ENCODE measurements around the gene PRKN. TPM values are rescaled to one million over a fixed set of nuclear protein-coding genes. Genes with fewer than 3 reads are reported as not detected.

The PRKN gene
- total RNA-seq, 4 donors from 2014 or later, result 5.2 to 121 (median 6.9) TPM

GRCh38 chr6:162730502-162730901 is 2.9 kb upstream of the PRKN start:
- Histone ChIP-seq H3K4me1 (no peaks in the 10 kb centered on the region), H3K27me3 (no peaks in the 10 kb centered on the region), H3K27ac (no peak overlapping the region), H3K4me3 (replicated peaks in 1 of 3) (no peak overlapping the region), H3K9me3 (no peaks in the 10 kb centered on the region), H3K36me3 (no peaks in the 10 kb centered on the region)
- intact Hi-C loops (cut with DNase I), result no loop called here
- no peak for DNase-seq
- 97 to 100% methylated on average over 1 of the region's 1 CpG for WGBS, 2 donors
- TF ChIP-seq POLR2A (IDR thresholded peaks at IDR 0.05) (no peak), CTCF (IDR thresholded peaks at IDR 0.05) (no peak)

- 90 to 97% methylated on average over 1 of the region's 1 CpG for WGBS, 2 donors
- intact Hi-C loops (cut with DNase I), result no loop called here
- TF ChIP-seq CTCF (IDR thresholded peaks at IDR 0.05) (no peak), POLR2A (IDR thresholded peaks at IDR 0.05) (no peak)
- DNase-seq, result no peak
- Histone ChIP-seq H3K9me3 (no peaks in the 10 kb centered on the region), H3K4me3 (replicated peaks in 1 of 3) (no peak overlapping the region), H3K4me1 (no peaks in the 10 kb centered on the region), H3K27me3 (no peaks in the 10 kb centered on the region), H3K27ac (no peak overlapping the region), H3K36me3 (no peaks in the 10 kb centered on the region)
Observed at GRCh38 chr6:162728706-162729105, 1.1 kb upstream of the PRKN start.

GRCh38 chr6:162728197-162728596 is 631 bp upstream of the PRKN start:
- Histone ChIP-seq H3K27ac (no peak overlapping the region), H3K9me3 (no peaks in the 10 kb centered on the region), H3K4me1 (no peaks in the 10 kb centered on the region), H3K27me3 (no peaks in the 10 kb centered on the region), H3K4me3 (replicated peaks in 1 of 3) (peak overlapping the region in 1 of 3 donors; percentile 84), H3K36me3 (no peaks in the 10 kb centered on the region)
- intact Hi-C loops (cut with DNase I), result no loop called here
- DNase-seq, result peak in 1 of 2 donors; percentile 21
- WGBS, 2 donors, result 34 to 55% methylated on average over 7 of the region's 7 CpGs
- TF ChIP-seq CTCF (IDR thresholded peaks at IDR 0.05) (no peak), POLR2A (IDR thresholded peaks at IDR 0.05) (no peak)

- Histone ChIP-seq H3K27ac (peak overlapping the region in 2 of 3 donors; percentile 69 to 76), H3K9me3 (no peaks in the 10 kb centered on the region), H3K4me3 (replicated peaks in 1 of 3) (peak overlapping the region; percentile 56 to 84 (median 62)), H3K27me3 (no peaks in the 10 kb centered on the region), H3K36me3 (no peaks in the 10 kb centered on the region), H3K4me1 (no peaks in the 10 kb centered on the region)
- no peak for DNase-seq
- intact Hi-C loops (cut with DNase I), result no loop called here
- WGBS, 2 donors, result 15 to 16% methylated on average over 6 to 11 of the region's 13 CpGs
- TF ChIP-seq CTCF (IDR thresholded peaks at IDR 0.05) (no peak), POLR2A (IDR thresholded peaks at IDR 0.05) (no peak)
Observed at GRCh38 chr6:162726947-162727321, 632 bp downstream of the PRKN start.

- 92% methylated on average over 1 of the region's 1 CpG for WGBS, 2 donors
- DNase-seq, result no peak
- H3K27ac ChIP-seq, result no peak overlapping the region
- intact Hi-C loops (cut with DNase I), result no loop called here
- H3K4me3 ChIP-seq (replicated peaks in 1 of 3), result no peak overlapping the region
- no peak for TF ChIP-seq POLR2A (IDR thresholded peaks at IDR 0.05)
- no peak for TF ChIP-seq CTCF (IDR thresholded peaks at IDR 0.05)
- H3K27me3 ChIP-seq, result no peaks in the 10 kb centered on the region
- H3K9me3 ChIP-seq, result no peaks in the 10 kb centered on the region
- H3K4me1 ChIP-seq, result no peaks in the 10 kb centered on the region
- H3K36me3 ChIP-seq, result no peaks in the 10 kb centered on the region
Observed at GRCh38 chr6:162722633-162723032, 4.9 kb downstream of the PRKN start.

All from thyroid gland (tissue), 4 donors.